GM21390 (cell line): ENCODE measurements around the gene TRNAU1AP.
"Not testable (repeated sequence)": the region's sequence is repeated elsewhere in the genome, so short reads cannot be mapped to it uniquely, and the experiment has no call there.

ENCODE experiments used
- ATAC-seq: cut with Tn5 transposase; IDR thresholded peaks from one replicate; pipeline ENCODE4 v1.9.1; 2021; ENCODE audit not compliant: unreplicated experiment

Gene TRNAU1AP

DNA sequence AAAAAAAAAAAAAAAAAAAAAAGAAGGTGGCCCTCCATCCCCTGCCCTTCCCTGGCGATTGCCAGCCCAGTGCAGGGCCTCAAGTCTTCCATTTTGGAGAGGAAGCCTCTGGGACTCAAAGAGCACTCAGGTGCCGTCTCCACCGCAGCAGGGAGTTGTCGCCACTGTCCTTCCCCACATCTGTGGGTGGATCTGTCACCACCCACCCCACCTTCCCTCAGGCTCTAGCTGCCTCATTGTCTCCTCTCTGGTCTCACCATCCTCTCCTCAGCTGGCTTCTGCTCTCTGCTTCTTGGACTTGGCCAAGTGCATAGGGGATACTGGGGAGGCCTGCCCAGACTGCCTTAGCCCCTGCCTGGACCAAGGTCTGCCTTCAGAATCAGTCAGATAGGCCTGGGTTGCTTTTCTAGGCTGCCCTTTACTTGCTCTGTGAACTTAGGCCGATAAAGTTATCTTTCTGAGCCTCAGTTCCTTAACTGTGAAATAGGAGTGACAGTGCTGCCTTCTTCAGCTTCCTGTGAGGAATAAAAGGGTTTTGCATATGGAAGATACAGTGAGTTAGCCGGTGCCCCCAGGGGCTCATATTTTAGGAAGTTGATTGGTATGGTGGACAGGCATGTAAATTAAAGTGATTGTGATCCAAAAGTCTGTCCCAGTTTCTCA is 31.3 kb upstream of the TRNAU1AP start:
- no peak for ATAC-seq

DNA sequence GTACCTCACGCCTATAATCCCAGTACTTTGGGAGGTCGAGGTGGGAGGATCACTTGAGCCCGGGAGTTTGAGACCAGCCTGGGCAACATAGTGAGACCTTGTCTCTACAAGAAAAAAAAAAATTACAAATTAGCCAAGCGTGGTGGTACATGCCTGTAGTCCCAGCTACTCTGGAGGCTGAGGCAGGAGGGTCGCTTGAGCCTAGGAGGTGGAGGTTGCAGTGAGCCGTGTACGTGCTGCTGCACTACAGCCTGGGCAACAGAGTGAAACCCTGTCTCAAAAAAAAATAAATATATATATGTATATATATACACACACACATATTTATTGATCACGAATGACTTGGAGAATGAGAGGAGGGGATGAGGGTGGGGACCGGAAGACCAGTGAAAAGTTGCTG is 30.3 kb upstream of the TRNAU1AP start:
- not testable (repeated sequence) for ATAC-seq

DNA sequence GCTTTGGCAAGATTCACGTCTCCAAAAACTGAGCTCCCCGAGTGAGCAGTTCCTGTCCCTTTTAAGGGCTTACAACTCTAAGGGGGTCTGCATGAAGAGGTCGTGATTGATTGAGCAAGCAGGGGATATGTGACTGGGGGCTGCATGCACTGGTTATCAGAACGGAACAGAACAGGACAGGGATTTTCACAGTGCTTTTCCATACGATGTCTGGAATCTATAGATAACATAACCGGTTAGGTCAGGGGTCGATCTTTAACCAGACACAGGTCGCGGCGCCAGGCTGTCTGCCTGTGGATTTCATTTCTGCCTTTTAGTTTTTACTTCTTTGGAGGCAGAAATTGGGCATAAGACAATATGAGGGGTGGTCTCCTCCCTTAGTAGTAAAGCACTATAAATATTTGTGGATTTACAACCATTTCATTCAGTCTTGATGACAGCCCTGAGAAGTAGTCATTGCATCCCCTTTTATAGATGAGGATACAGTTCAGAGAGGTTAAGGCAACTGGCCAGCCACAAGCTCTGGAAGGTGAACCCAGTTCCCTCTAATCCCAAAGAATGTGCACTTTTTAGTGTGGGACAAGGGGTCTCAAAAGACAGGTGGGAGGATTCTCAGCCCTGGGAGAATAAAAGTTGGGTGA is 27.8 kb upstream of the TRNAU1AP start:
- ATAC-seq = not testable (repeated sequence)

DNA sequence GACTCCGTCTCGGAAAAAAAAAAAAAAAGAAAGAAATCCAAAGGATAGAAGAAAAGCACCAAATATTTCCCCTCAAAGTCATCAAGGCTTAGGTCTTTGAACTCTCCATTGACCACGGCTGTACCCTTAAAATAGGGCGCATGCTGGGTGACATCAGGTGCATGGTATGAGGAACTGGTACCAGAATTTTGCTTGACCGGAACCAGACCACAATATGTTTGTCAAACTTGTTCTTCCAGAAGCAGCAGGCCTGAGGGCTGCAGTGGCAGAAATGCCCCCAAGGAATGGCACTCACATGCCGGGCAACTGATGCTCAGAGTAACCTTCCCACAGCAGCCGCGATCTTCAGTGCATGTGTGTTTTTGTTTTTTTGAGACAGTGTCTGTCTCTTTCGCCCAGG is 26.0 kb upstream of the TRNAU1AP start:
- ATAC-seq = no peak

DNA sequence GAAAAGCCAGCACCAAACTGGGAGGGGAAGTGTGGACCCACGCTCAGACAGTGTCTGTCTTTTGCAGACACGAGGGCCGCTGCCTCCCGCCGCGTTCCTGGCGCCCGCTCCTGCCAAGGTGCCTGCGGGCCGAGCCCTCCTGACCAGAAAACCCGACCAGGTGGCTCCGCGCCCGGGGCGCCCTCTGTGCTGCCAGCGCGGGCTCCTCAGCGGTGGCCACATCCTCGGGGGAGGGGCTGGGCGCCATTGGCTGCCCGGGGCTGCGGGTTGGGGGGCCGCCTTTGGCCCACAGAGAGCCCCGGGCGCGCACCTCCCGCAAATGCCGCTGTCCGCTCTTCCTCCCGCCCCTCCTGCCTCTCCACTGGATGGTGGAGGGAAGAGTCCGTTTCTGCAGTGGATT is 22.4 kb upstream of the TRNAU1AP start:
- ATAC-seq = no peak

DNA sequence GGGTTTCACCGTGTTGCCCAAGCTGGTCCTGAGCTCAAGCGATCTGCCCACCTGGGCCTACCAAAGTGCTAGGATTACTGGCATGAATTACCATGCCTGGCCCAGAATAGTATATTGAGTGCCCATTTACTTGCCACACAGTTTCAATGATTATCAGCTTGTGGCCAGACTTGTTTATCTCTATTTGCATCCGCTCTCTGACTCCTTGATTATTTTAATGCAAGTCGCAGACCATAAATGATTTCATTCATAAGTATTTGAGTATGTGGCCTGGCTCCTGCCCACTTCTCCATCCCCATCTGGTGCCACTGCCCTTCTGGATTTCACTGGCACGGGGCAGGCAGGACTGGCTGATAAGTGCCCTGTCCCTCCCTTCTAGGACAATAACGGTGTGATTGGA is 18.2 kb upstream of the TRNAU1AP start:
- ATAC-seq = no peak

DNA sequence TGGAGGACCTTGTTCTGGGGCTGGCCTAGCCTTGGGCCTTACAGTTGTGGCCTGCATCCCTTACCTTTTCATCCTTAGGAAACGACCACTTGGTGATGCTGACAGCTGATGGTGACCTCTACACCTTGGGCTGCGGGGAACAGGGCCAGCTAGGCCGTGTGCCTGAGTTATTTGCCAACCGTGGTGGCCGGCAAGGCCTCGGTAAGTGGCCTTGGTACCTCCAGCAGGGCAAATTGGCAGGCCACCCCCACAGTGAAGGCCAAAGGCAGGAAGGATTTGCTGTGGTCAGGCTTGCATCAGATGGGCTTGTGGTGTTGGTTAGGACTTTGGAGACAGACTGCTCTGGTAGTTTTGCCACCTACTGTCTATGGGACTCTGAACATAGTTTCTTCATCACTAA is 17.7 kb upstream of the TRNAU1AP start:
- no peak for ATAC-seq

DNA sequence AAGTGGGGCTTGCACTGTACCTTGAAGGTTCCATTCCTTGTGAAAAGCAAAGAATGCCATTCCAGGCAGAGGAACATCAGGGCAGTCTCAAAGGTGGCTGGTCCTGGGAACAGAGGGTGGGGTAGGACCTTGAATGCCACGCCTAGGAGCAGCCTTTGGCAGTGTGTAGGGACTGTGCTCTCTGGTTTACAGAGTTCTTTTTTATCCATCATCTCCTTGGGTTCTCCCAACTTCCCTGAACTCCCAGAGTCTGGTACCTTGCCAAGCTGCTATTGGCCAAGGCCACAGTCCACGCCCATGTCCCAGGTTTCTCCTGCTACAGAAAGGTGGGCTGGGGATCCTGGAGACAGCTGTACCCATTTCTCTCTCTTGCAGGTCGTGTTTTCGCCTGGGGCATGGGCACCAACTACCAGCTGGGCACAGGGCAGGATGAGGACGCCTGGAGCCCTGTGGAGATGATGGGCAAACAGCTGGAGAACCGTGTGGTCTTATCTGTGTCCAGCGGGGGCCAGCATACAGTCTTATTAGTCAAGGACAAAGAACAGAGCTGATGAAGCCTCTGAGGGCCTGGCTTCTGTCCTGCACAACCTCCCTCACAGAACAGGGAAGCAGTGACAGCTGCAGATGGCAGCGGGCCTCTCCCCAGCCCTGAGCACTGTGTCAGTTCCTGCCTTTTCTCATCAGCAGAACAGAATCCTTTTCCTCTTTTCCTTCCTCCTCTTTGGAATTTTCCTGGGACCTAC is 15.3 kb upstream of the TRNAU1AP start:
- no peak for ATAC-seq

DNA sequence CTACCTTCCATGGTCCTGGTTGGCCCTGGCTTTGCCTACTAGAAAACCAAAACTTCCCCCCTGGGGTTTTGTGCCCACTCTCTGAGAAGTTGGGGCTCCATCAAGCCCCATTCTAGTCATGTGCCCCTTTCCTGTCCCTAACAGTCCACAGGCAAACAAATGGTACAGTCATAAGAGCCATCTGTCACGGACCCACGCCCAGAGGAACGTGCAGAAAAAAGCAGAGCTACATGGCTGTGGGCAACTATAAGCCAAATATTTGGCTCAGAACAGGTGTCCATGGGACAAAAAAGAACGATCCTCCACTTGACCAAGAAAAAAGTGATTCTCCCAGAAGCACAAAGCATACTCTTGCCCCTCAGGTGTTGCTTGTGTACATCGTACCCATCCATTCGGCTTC is 14.6 kb upstream of the TRNAU1AP start:
- no peak for ATAC-seq

DNA sequence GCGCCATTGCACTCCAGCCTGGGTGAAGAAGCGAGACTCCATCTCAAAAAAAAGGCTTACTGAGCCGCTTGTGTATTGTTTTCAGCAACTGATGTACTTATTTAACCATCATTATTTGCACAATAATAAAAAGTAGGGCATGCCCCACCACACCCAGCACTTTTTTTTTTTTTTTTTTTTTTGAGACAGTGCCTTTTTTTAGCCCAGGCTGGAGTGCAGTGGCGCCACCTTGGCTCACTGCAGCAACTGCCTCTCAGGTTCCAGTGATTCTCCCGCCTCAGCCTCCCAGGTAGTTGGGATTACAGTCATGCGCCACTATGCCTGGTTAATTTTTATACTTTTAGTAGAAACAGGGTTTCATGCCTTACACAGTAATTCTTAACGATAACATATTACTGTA is 12.2 kb upstream of the TRNAU1AP start:
- ATAC-seq = no peak

DNA sequence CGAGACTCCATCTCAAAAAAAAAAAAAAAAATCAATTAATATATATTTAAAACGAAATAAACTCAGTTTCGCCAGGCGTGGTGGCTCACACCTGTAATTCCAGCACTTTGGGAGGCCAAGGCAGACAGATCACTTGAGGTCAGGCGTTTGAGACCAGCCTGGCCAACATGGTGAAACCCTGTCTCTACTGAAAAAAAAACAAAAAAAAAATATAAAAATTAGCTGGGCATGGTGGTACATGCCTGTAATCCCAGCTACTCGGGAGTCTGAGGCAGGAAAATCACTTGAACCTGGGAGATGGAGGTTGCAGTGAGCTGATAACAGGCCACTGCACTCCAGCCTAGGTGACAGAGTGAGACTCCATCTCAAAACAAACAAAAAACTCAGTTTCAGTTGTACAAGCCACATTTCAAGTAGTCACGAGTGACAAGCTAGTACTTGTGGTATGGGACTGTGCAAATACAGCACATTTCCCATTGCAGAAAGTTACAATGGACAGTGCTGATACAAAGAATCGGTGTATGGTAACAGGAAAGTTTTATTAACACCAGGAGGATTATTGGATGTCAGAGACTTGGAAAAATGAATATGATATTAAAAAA is 11.4 kb upstream of the TRNAU1AP start:
- ATAC-seq = not testable (repeated sequence)

DNA sequence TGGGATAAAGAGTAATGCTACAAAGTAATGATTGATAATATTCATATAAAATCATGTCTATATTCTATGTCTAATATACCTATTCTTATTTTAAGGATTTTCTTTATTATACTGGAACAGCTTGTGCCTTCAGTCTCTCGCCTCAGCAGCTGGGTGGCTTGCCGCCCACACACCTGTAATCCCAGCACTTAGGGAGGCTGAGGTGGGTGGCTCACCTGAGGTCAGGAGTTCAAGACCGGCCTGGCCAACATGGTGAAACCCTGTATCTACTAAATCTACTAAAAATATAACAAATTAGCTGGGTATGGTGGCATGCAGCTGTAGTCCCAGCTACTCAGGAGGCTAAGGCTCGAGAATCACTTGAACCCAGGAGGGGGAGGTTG is 7.6 kb upstream of the TRNAU1AP start:
- no peak for ATAC-seq

DNA sequence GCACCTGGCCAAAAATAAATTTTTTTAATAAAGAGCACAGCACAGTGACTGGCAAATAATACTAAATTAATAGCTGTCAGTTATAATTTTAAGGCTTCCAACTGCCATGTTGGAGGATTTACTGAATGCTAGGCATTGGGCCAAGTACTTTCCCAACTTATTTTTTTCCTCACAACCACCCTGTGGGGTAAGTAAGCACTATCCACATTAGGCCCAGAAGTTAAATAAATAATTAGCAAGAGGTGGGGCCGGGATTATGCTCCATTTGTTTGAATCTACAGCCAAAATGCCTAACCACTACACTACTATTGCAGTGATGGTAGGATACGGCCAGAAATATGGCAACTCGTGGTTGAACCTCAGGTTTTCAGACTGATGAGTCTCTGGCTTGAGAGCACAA is 4.6 kb upstream of the TRNAU1AP start:
- ATAC-seq = no peak

DNA sequence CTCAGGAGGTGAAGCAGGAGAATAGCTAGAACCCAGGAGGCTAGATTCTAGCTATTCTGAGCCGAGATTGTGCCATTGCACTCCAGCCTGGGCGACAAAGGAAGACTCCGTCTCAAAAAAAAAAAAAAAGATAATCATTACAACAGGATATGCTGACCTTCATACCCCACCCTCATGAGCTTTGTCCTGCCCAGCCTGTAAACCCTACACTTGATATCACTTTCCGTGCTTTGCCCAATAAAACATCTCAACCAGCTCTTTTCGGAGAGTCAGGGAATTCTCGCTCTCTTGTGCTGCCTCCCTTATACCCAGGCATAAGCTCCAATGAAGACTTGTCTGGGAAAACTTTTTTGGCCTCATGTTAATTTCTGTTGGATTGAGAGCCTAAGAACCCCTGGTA is 1.5 kb upstream of the TRNAU1AP start:
- ATAC-seq = no peak

DNA sequence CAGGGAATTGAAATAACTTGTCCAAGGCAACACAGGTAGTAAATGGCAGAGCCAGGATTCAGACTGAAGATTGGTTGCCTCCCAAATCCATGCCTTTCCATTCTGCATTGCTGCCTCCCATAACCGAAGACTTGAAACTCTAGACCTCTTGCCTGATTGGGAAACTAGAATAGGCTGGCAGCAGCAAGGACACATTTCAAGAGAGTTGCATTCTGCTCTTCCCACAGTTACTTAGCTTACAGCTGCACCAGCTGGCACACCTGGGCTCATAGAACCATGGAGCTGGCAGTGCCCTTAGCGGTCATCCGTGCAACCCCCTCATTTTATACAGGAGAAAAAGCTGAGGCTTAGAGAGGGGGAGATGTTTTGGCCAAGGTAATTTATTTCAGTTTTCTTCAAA is 8.0 kb downstream of the TRNAU1AP start:
- no peak for ATAC-seq

DNA sequence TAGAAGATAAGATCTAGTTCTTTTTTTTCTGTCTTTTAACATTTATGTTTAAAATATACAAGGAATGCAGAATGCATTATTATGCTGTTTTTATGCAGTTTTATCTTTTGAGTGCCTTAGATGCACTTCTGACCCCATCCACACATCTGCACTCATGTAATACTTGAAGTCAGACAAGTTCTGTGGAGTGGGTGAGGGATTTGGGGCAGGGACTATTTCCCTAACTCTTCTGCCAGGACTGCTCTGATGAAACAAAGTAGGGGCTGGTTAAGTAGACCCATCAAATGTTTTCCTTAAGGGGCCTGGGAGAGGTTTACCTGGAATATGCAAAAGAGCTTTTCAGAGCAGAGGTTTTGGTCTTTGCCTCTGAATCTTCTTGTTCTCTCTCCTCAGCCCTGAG is 11.4 kb downstream of the TRNAU1AP start:
- ATAC-seq = no peak

DNA sequence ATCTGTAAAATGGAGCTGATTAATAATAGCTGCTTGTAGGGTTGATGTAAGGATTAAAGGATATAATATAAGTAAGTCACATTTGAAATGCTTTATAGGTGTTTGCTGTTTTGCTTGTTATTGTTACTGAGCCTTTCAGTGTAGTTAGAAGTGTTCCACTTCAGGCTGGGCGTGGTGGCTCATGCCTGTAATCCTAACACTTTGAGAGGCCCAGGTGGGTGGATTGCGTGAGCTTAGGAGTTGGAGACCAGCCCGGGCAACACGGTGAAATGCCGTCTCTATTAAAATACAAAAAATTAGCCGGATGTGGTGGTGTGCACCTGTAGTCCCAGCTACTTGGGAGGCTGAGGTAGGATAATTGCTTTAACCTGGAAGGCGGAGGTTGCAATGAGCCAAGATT is 12.2 kb downstream of the TRNAU1AP start:
- ATAC-seq = no peak

DNA sequence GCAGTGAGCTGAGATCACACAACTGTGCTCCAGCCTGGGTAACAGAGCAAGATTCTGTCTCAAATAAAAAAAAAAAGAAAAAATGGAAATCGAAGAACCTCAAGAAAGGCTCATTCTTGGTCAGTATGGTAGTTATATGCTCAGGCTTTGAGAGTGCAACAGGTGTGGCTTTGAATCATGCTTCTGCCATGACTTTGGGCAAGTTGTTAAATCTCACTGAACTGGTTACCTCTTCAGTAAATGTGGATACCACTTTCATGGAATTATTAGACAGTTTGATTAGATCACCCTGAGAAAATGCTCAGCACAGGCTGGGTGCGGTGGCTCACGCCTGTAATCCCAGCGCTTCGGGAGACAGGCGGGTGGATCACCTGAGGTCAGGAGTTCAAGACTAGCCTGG is 12.8 kb downstream of the TRNAU1AP start:
- ATAC-seq = no peak

DNA sequence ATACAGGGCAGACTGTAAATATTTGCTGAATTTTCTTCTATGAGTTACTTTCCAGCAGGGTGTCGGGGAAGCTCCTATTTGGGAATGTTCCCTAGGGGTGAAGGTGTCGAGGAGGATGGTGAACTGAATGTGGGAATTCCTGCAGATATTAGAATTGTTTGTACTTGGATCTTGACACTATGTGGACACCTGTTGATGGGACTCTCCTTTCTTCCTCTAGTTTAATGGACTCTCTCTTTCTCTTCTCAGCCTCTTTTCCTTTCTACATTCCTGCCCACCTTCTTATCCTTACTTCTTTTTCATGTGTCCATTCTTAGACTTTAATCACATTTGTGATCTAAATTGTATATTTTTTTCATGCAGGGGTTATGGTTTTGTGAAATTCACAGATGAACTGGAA is 14.0 kb downstream of the TRNAU1AP start:
- no peak for ATAC-seq

DNA sequence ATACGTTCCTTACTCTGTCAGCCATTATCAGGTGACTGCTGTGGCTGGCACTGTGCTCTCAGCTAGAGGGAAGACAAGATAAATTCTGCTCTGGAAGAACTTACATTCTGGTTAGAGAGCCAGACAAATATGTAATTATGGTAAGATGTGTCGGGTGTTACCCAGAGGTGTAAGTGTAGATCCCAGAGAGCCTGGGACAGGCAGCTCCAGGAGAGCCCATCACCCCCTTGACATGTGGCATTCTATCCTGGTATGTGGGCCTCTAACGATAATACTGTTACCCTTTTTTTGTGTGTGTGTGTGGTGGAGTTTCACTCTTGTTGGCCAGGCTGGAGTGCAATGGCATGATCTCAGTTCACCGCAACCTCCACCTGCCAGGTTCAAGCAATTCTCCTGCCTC is 19.0 kb downstream of the TRNAU1AP start:
- ATAC-seq = no peak

DNA sequence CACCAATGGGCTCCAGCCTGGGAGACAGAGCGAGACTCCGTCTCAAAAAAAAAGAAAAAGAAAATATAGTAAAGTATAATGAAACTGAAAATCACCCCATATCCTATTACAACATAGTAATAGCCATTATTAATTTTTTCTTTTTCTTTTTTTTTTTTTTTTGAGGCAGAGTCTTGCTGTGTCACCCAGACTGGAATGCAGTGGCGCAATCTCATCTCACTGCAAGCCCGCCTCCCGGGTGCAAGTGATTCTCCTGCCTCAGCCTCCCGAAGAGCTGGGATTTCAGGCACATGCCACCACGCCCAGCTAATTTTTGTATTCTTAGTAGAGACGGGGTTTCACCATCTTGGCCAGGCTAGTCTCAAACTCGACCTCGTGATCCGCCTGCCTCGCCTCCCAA is 20.0 kb downstream of the TRNAU1AP start:
- not testable (repeated sequence) for ATAC-seq

DNA sequence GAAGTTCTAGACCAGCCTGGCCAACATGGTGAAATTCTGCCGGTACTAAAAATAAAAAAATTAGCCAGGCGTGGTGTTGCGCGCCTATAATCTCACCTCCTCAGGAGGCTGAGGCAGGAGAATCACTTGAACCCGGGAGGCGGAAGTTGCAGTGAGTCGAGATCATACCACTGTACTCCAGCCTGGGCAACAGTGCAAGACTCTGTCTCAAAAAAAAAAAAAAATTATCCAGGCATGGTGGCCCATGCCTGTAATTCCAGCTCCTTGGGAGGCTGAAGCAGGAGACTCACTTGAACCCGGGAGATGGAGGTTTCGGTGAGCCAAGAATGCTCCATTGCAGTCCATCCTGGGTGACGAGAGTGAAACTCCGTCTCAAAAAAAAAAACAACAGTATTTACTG is 20.7 kb downstream of the TRNAU1AP start:
- ATAC-seq = no peak
